Endodermal cell (in vitro differentiated cells): Measurements from ENCODE around the gene SH3PXD2A. TPM values are rescaled to one million over a fixed set of nuclear protein-coding genes. Genes with fewer than 3 reads are reported as not detected.

Experiments used
- DNase-seq: peaks from one replicate; pipeline ENCODE4 v3.0.0-alpha.2; 2017
- H3K27ac ChIP-seq: 2 replicates; pipeline ENCODE4 v1.5.1; 2013; ENCODE audit warnings: mild to moderate bottlenecking, low read depth, low read length, moderate library complexity
- H3K27me3 ChIP-seq: 2 replicates; pipeline ENCODE4 v1.6.1; 2013; ENCODE audit warnings: mild to moderate bottlenecking, low read length, moderate library complexity; ENCODE audit not compliant: insufficient read depth, control insufficient read depth, poor library complexity, severe bottlenecking
- H3K36me3 ChIP-seq: 2 replicates; pipeline ENCODE4 v1.7.0; 2013; ENCODE audit warnings: mild to moderate bottlenecking, low read length, moderate library complexity; ENCODE audit not compliant: control insufficient read depth, insufficient read depth
- H3K4me1 ChIP-seq: one replicate; pipeline ENCODE4 v1.7.0; 2013; ENCODE audit warnings: low read length; ENCODE audit not compliant: control insufficient read depth, insufficient read depth
- H3K4me3 ChIP-seq: 2 replicates; pipeline ENCODE4 v1.5.1; 2013; ENCODE audit warnings: mild to moderate bottlenecking, low read length, moderate library complexity
- H3K9ac ChIP-seq: 2 replicates; pipeline ENCODE4 v1.6.1; 2013; ENCODE audit warnings: mild to moderate bottlenecking, low read length, moderate library complexity; ENCODE audit not compliant: poor library complexity, severe bottlenecking; ENCODE audit errors: extremely low read depth
- H3K9me3 ChIP-seq: 2 replicates; pipeline ENCODE4 v1.6.1; 2013; ENCODE audit warnings: mild to moderate bottlenecking, low read length, moderate library complexity; ENCODE audit not compliant: control insufficient read depth
- H3K27ac Mint-ChIP-seq: 2 replicates; pipeline ENCODE4 v1.8.0; 2020; ENCODE audit warnings: mixed read lengths
- H3K27me3 Mint-ChIP-seq: 2 replicates; pipeline ENCODE4 v1.8.0; 2021; ENCODE audit warnings: mild to moderate bottlenecking, mixed read lengths; ENCODE audit not compliant: insufficient read depth
- H3K36me3 Mint-ChIP-seq: 2 replicates; pipeline ENCODE4 v1.8.0; 2020; ENCODE audit warnings: low read depth, mixed read lengths
- H3K4me1 Mint-ChIP-seq: 2 replicates; pipeline ENCODE4 v1.8.0; 2020; ENCODE audit warnings: mixed read lengths
- H3K4me3 Mint-ChIP-seq: 2 replicates; pipeline ENCODE4 v1.8.0; 2020; ENCODE audit warnings: mild to moderate bottlenecking, moderate library complexity, mixed read lengths
- H3K9me3 Mint-ChIP-seq: 2 replicates; pipeline ENCODE4 v1.8.0; 2020; ENCODE audit warnings: mild to moderate bottlenecking, mixed read lengths
- CTCF ChIP-seq: fragments of 200-600 bp; sonication (generic); conservative IDR thresholded peaks from 2 replicates; pipeline ENCODE4 v1.5.0; 2021; ENCODE audit warnings: antibody characterized with exemption, mild to moderate bottlenecking
- WGBS, 2 experiments: methylation state at CpG; one replicate each; pipeline versions ENCODE4 v1.1.5 to v1.1.7; 2013; ENCODE audit warnings: missing lambda C conversion rate in 2 of 2, mixed read lengths in 1 of 2; ENCODE audit not compliant: insufficient coverage in 1 of 2, insufficient read length in 1 of 2; 5-methylcytosine and 5-hydroxymethylcytosine counted together
- total RNA-seq, 2 donors: library from RNA; stranded (reverse); fragmentation: NEBNext Ultra II Directional in 1 of 2; extraction: Animal tissue kit (Norgen Biotek cat#: 25700) in 1 of 2; gene quantifications; 2 replicates in 1 of 2; 3 replicates in 1 of 2; pipeline ENCODE4 v1.2.1, GENCODE V29; 2021

Gene SH3PXD2A
- total RNA-seq, 2 donors from 2014 or later, result 15.7 to 22.6 TPM

- no peak overlapping the region for H3K4me3 ChIP-seq
- no peak for DNase-seq
- Mint-ChIP-seq H3K4me1 (peaks cover 17% of the 10 kb centered on the region), H3K27ac (no peak overlapping the region), H3K27me3 (peaks cover 13% of the 10 kb centered on the region), H3K4me3 (no peak overlapping the region), H3K9me3 (no peaks in the 10 kb centered on the region), H3K36me3 (no peaks in the 10 kb centered on the region)
- no peak for TF ChIP-seq CTCF
- no peaks in the 10 kb centered on the region for H3K4me1 ChIP-seq
- peak overlapping the region; percentile 11 for H3K9ac ChIP-seq
- H3K9me3 ChIP-seq, result no peaks in the 10 kb centered on the region
- H3K36me3 ChIP-seq, result no peaks in the 10 kb centered on the region
- WGBS, 2 experiments, result 90 to 100% methylated on average over 5 of the region's 5 CpGs
- peaks cover 15% of the 10 kb centered on the region for H3K27me3 ChIP-seq
- no peak overlapping the region for H3K27ac ChIP-seq
Observed at GRCh38 chr10:103687718-103688117, 167.7 kb downstream of the SH3PXD2A start.

GRCh38 chr10:103687172-103687571 lies 168.2 kb downstream of the SH3PXD2A start:
- Mint-ChIP-seq H3K36me3 (no peaks in the 10 kb centered on the region), H3K9me3 (no peaks in the 10 kb centered on the region), H3K4me3 (no peak overlapping the region), H3K27ac (no peak overlapping the region), H3K4me1 (peaks cover 17% of the 10 kb centered on the region), H3K27me3 (peaks cover 8% of the 10 kb centered on the region)
- Histone ChIP-seq H3K9ac (peak overlapping the region; percentile 11), H3K27me3 (peaks cover 10% of the 10 kb centered on the region), H3K9me3 (no peaks in the 10 kb centered on the region), H3K4me1 (no peaks in the 10 kb centered on the region), H3K36me3 (no peaks in the 10 kb centered on the region), H3K4me3 (no peak overlapping the region), H3K27ac (no peak overlapping the region)
- 90 to 91% methylated on average over 5 to 6 of the region's 6 CpGs for WGBS, 2 experiments
- no peak for DNase-seq
- no peak for TF ChIP-seq CTCF

GRCh38 chr10:103685880-103686669 lies 169.3 kb downstream of the SH3PXD2A start:
- TF ChIP-seq CTCF, result peak; percentile 95
- Mint-ChIP-seq H3K9me3 (no peaks in the 10 kb centered on the region), H3K27ac (no peak overlapping the region), H3K27me3 (no peaks in the 10 kb centered on the region), H3K36me3 (no peaks in the 10 kb centered on the region), H3K4me3 (no peak overlapping the region), H3K4me1 (peaks cover 14% of the 10 kb centered on the region)
- peak; percentile 94 for DNase-seq
- Histone ChIP-seq H3K27ac (no peak overlapping the region), H3K4me3 (no peak overlapping the region), H3K4me1 (no peaks in the 10 kb centered on the region), H3K27me3 (no peaks in the 10 kb centered on the region), H3K36me3 (no peaks in the 10 kb centered on the region), H3K9me3 (no peaks in the 10 kb centered on the region), H3K9ac (no peak overlapping the region)
- 17 to 27% methylated on average over 7 to 8 of the region's 8 CpGs for WGBS, 2 experiments
